HEK293 (cell line): ENCODE data around the gene NET1.

Experiments used
- CTCF ChIA-PET: fragments of 350-600 bp; formaldehyde crosslinking; extraction: SDS; loops from one replicate; lab custom pipeline; 2021; ENCODE audit warnings: antibody characterized with exemption; lab: Yijun Ruan, JAX
- POLR2A ChIA-PET: fragments of 300-600 bp; formaldehyde crosslinking; extraction: SDS; loops from one replicate; lab custom pipeline; 2020; ENCODE audit warnings: antibody characterized with exemption, inconsistent platforms; lab: Yijun Ruan, JAX
- H3K27ac ChIP-seq: fragments of 200-500 bp; sonication (Bioruptor generic); 2 replicates; pipeline ENCODE4 v1.5.1; 2014; ENCODE audit warnings: low read depth, low read length, control low read depth, inconsistent platforms; ENCODE audit errors: extremely low read depth
- H3K36me3 ChIP-seq, 2 experiments: fragments of 200-500 bp in 1 of 2; sonication (Bioruptor generic) in 1 of 2; 1 replicate in 1 of 2; 2 replicates in 1 of 2; pipeline ENCODE4 v1.5.1; 2014 to 2017; ENCODE audit warnings: inconsistent platforms in 2 of 2, low read length in 2 of 2; ENCODE audit not compliant: control insufficient read depth in 2 of 2, insufficient read depth in 1 of 2
- H3K4me1 ChIP-seq: fragments of 200-500 bp; sonication (Bioruptor generic); 2 replicates; pipeline ENCODE4 v1.5.1; 2014; ENCODE audit warnings: mild to moderate bottlenecking, low read length, inconsistent platforms; ENCODE audit not compliant: control insufficient read depth, insufficient read depth
- H3K4me3 ChIP-seq: 2 replicates; pipeline ENCODE4 v1.5.1; 2011; ENCODE audit warnings: low read depth, mild to moderate bottlenecking, control low read depth, low read length, moderate library complexity
- H3K9me3 ChIP-seq: fragments of 200-500 bp; sonication (Bioruptor generic); 2 replicates; pipeline ENCODE4 v1.5.1; 2014; ENCODE audit warnings: low read depth, low read length, inconsistent platforms; ENCODE audit not compliant: control insufficient read depth, insufficient read depth
- GLI2 ChIP-seq: fragments of 450-650 bp; formaldehyde crosslinking; IDR thresholded peaks from 2 replicates; pipeline ENCODE4; 2017; ENCODE audit warnings: missing biosample characterization, missing genetic modification characterization, low read depth, borderline replicate concordance
- HOXD13 ChIP-seq: sonication (generic); formaldehyde crosslinking; IDR thresholded peaks from 2 replicates; pipeline ENCODE4 v1.8.0; 2022; ENCODE audit warnings: missing genetic modification reagents, borderline replicate concordance
- KLF10 ChIP-seq: fragments of 450-650 bp; IDR thresholded peaks from 2 replicates; pipeline ENCODE4 v1.5.1; 2018; ENCODE audit warnings: missing biosample characterization, mild to moderate bottlenecking, missing genetic modification characterization
- KLF16 ChIP-seq: fragments of 450-650 bp; formaldehyde crosslinking; IDR thresholded peaks from 2 replicates; pipeline ENCODE4 v1.5.1; 2017; ENCODE audit warnings: missing biosample characterization, missing genetic modification characterization
- OSR2 ChIP-seq: fragments of 450-650 bp; formaldehyde crosslinking; IDR thresholded peaks from 2 replicates; pipeline ENCODE4 v1.5.1; 2016; ENCODE audit warnings: missing biosample characterization, missing genetic modification characterization
- SCRT1 ChIP-seq: fragments of 450-650 bp; formaldehyde crosslinking; IDR thresholded peaks from 2 replicates; pipeline ENCODE4 v1.5.1; 2016; ENCODE audit warnings: missing biosample characterization, missing genetic modification characterization, borderline replicate concordance
- ZFHX2 ChIP-seq: fragments of 450-650 bp; formaldehyde crosslinking; conservative IDR thresholded peaks from 2 replicates; pipeline ENCODE4 v1.5.1; 2016; ENCODE audit warnings: missing biosample characterization, missing genetic modification characterization
- ZNF133 ChIP-seq: fragments of 450-650 bp; formaldehyde crosslinking; IDR thresholded peaks from 2 replicates; pipeline ENCODE4 v1.5.1; 2016; ENCODE audit warnings: missing biosample characterization, missing genetic modification characterization
- ZNF280C ChIP-seq: fragments of 450-650 bp; formaldehyde crosslinking; IDR thresholded peaks from 2 replicates; pipeline ENCODE4 v1.5.1; 2016; ENCODE audit warnings: missing biosample characterization, missing genetic modification characterization
- ZNF302 ChIP-seq: fragments of 450-650 bp; formaldehyde crosslinking; IDR thresholded peaks from 2 replicates; pipeline ENCODE4 v1.5.1; 2016; ENCODE audit warnings: missing biosample characterization, missing genetic modification characterization, low read depth
- ZNF416 ChIP-seq: fragments of 450-650 bp; formaldehyde crosslinking; IDR thresholded peaks from 2 replicates; pipeline ENCODE4 v1.5.1; 2016; ENCODE audit warnings: missing biosample characterization, missing genetic modification characterization
- ZNF423 ChIP-seq: fragments of 450-650 bp; formaldehyde crosslinking; IDR thresholded peaks from 2 replicates; pipeline ENCODE4 v1.5.1; 2016; ENCODE audit warnings: missing biosample characterization, missing genetic modification characterization
- ZNF521 ChIP-seq: fragments of 450-650 bp; formaldehyde crosslinking; IDR thresholded peaks from 2 replicates; pipeline ENCODE4 v1.5.1; 2017; ENCODE audit warnings: missing biosample characterization, mild to moderate bottlenecking, missing genetic modification characterization
- ZNF529 ChIP-seq: fragments of 450-650 bp; formaldehyde crosslinking; IDR thresholded peaks from 2 replicates; pipeline ENCODE4 v1.5.1; 2017; ENCODE audit warnings: missing genetic modification characterization, missing biosample characterization; ENCODE audit not compliant: insufficient replicate concordance
- ZNF561 ChIP-seq: fragments of 450-650 bp; IDR thresholded peaks from 2 replicates; pipeline ENCODE4 v1.5.1; 2018; ENCODE audit warnings: missing biosample characterization, missing genetic modification characterization, borderline replicate concordance
- ZNF777 ChIP-seq: fragments of 450-650 bp; formaldehyde crosslinking; IDR thresholded peaks from 2 replicates; pipeline ENCODE4 v1.5.1; 2017; ENCODE audit warnings: missing biosample characterization, missing genetic modification characterization, borderline replicate concordance
- TF ChIP-seq, protein P1 (sequence below): fragments of 450-650 bp; formaldehyde crosslinking; IDR thresholded peaks from 2 replicates; pipeline ENCODE4 v1.5.1; 2016; ENCODE audit warnings: missing biosample characterization, missing genetic modification characterization
- TF ChIP-seq, protein P2 (sequence below): sonication (generic); formaldehyde crosslinking; IDR thresholded peaks from 2 replicates; pipeline ENCODE4 v1.8.1; 2022; ENCODE audit warnings: mild to moderate bottlenecking, moderate library complexity, missing genetic modification reagents

The NET1 gene

GRCh38 chr10:5413012-5413938 is 918 bp downstream of the NET1 start (continued):
- TF ChIP-seq SCRT1 (tag by site-specific recombination): peak; percentile 76; the same call in 1 of the 2 replicates
- TF ChIP-seq ZNF777: no peak

DNA sequence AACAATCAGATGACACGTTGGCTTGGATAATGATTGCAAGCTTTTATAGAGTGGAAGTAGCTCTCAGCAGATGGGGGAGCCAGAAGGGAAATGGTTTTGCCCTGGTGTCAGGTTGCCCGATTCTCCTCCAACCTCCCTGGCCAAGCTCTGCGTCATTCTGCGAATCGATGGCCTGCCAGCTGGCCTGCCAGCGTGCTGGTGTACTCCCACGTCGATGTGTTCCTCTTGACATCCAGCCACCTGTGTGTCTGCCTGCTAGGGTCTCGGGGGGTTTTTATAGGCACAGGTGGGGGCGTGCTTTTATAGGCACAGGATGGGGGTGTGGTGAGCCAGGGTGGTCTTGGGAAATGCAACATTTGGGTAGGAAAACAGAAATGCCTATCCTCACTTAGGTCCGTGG is 4.6 kb downstream of the NET1 start:
- peaks cover 0 to 6% of the 10 kb centered on the region in 2 experiments; a peak in 1 of 3 replicates for H3K36me3 ChIP-seq
- ChIA-PET CTCF (interaction anchor here (0.7 to 1.4 kb wide), 3 partner anchors 17 to 567 kb away, joined by 3 read pairs; no protein-coding TSS in a partner anchor), POLR2A (no interaction called here)
- TF ChIP-seq, protein P1, sequence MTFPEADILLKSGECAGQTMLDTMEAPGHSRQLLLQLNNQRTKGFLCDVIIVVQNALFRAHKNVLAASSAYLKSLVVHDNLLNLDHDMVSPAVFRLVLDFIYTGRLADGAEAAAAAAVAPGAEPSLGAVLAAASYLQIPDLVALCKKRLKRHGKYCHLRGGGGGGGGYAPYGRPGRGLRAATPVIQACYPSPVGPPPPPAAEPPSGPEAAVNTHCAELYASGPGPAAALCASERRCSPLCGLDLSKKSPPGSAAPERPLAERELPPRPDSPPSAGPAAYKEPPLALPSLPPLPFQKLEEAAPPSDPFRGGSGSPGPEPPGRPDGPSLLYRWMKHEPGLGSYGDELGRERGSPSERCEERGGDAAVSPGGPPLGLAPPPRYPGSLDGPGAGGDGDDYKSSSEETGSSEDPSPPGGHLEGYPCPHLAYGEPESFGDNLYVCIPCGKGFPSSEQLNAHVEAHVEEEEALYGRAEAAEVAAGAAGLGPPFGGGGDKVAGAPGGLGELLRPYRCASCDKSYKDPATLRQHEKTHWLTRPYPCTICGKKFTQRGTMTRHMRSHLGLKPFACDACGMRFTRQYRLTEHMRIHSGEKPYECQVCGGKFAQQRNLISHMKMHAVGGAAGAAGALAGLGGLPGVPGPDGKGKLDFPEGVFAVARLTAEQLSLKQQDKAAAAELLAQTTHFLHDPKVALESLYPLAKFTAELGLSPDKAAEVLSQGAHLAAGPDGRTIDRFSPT: no peak
- TF ChIP-seq ZFHX2 (tag by site-specific recombination) (no peak), ZNF133 (no peak), ZNF529 (no peak), OSR2 (tag by site-specific recombination) (no peak), ZNF416 (tag by site-specific recombination) (no peak), ZNF280C (tag by site-specific recombination) (no peak), GLI2 (tag by site-specific recombination) (no peak), ZNF423 (tag by site-specific recombination) (no peak), KLF10 (tag by site-specific recombination) (no peak), KLF16 (no peak), ZNF561 (tag by site-specific recombination) (no peak), ZNF521 (tag by site-specific recombination) (no peak), ZNF302 (tag by site-specific recombination) (no peak), HOXD13 (CRISPR knock-in tag) (no peak)
- TF ChIP-seq, protein P2, sequence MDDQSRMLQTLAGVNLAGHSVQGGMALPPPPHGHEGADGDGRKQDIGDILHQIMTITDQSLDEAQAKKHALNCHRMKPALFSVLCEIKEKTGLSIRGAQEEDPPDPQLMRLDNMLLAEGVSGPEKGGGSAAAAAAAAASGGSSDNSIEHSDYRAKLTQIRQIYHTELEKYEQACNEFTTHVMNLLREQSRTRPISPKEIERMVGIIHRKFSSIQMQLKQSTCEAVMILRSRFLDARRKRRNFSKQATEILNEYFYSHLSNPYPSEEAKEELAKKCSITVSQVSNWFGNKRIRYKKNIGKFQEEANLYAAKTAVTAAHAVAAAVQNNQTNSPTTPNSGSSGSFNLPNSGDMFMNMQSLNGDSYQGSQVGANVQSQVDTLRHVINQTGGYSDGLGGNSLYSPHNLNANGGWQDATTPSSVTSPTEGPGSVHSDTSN (CRISPR knock-in tag): no peak
- no peaks in the 10 kb centered on the region for H3K9me3 ChIP-seq
- H3K4me3 ChIP-seq: no peak overlapping the region
- no peak overlapping the region for H3K27ac ChIP-seq
- H3K4me1 ChIP-seq: peaks cover 2% of the 10 kb centered on the region; the same call in 1 of the 2 replicates
